ENCODE measurements around the gene CDK11A. TPM values are rescaled to one million over a fixed set of nuclear protein-coding genes. Genes with fewer than 3 reads are reported as not detected.

CDK11A gene
- total RNA-seq, 1 donor from 2014 or later, result 35.6 TPM

DNA sequence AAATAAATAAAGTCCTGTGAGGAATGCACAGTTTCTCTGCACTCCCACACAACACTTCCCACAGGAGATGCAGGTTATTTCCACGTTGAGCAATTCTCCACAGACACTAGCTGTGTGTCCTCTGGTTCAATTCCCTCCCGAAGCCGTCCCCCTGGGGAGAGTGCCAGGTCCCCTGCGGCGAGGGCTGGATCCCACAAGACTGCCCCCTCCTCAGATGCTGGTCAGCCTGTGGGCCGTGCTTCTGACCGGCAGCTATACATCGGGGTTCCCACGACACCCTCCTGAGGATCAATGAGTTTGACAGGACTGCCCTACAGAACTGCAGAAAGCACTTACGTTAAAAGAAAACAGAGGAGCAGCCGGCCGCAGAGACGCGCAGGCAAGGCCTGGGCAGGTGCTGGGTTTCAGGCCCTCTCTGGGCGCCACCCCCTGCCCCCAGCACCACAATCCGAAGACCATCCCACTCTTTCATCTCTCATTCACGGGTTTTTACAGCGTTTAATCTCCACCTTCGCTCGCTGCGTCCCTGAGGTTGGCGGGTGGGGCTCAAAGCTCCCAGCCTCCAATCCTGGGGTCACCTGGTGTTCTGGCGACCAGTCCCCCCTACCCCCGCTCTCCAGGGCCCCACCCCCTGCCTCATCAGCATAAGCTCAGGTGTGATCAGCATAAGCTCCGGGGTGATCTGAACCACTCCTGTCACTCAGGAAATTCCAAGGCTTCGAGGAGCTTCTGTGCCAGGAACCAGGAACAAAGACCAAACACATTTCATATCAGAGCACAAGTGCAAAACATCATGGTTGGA lies 40.9 kb downstream of the CDK11A start:
- no peaks in the 10 kb centered on the region for H3K36me3 ChIP-seq
- H3K27ac ChIP-seq, result no peak overlapping the region
- peaks cover 58% of the 10 kb centered on the region for H3K4me1 ChIP-seq
- DNase-seq (ENCODE audit: extremely low spot score in 2 of 2), result no peak
- H3K4me3 ChIP-seq, result no peak overlapping the region
- H3K27me3 ChIP-seq, result no peaks in the 10 kb centered on the region
- intact Hi-C loops (cut with DNase I), result no loop called here
- no peaks in the 10 kb centered on the region for H3K9me3 ChIP-seq
- TF ChIP-seq POLR2AphosphoS5 (IDR thresholded peaks at IDR 0.05; ENCODE audit: insufficient read depth in 1 of 2, low read depth in 1 of 2) (no peak), POLR2A (IDR thresholded peaks at IDR 0.05) (no peak)
- TF ChIP-seq, protein P1, sequence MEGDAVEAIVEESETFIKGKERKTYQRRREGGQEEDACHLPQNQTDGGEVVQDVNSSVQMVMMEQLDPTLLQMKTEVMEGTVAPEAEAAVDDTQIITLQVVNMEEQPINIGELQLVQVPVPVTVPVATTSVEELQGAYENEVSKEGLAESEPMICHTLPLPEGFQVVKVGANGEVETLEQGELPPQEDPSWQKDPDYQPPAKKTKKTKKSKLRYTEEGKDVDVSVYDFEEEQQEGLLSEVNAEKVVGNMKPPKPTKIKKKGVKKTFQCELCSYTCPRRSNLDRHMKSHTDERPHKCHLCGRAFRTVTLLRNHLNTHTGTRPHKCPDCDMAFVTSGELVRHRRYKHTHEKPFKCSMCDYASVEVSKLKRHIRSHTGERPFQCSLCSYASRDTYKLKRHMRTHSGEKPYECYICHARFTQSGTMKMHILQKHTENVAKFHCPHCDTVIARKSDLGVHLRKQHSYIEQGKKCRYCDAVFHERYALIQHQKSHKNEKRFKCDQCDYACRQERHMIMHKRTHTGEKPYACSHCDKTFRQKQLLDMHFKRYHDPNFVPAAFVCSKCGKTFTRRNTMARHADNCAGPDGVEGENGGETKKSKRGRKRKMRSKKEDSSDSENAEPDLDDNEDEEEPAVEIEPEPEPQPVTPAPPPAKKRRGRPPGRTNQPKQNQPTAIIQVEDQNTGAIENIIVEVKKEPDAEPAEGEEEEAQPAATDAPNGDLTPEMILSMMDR (IDR thresholded peaks at IDR 0.05), result no peak

DNA sequence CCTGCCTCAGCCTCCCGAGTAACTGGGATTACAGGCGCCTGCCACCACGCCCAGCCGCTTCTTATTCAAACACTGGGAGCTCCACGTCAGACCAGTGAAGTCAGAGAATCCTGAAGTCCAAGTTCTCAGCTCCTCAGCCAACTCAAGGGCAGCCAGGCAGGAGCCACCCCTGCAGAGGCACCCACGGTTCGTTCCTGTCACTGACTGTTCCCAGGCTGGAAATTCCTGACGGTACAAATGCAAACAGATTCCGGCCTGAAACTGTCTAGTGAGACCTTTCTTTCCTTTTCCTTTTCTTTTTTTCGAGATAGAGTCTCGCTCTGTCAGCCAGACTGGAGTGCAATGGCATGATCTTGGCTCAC lies 43.3 kb downstream of the CDK11A start:
- TF ChIP-seq, protein P1 (IDR thresholded peaks at IDR 0.05), result no peak
- TF ChIP-seq POLR2AphosphoS5 (IDR thresholded peaks at IDR 0.05; ENCODE audit: insufficient read depth in 1 of 2, low read depth in 1 of 2), result no peak
- no peak for TF ChIP-seq POLR2A (IDR thresholded peaks at IDR 0.05)
- intact Hi-C loops (cut with DNase I), result no loop called here
- no peak overlapping the region for H3K4me3 ChIP-seq
- peaks cover 39% of the 10 kb centered on the region for H3K4me1 ChIP-seq
- H3K27me3 ChIP-seq, result no peaks in the 10 kb centered on the region
- no peak overlapping the region for H3K27ac ChIP-seq
- no peak for DNase-seq (ENCODE audit: extremely low spot score in 2 of 2)
- no peaks in the 10 kb centered on the region for H3K9me3 ChIP-seq
- no peaks in the 10 kb centered on the region for H3K36me3 ChIP-seq

DNA sequence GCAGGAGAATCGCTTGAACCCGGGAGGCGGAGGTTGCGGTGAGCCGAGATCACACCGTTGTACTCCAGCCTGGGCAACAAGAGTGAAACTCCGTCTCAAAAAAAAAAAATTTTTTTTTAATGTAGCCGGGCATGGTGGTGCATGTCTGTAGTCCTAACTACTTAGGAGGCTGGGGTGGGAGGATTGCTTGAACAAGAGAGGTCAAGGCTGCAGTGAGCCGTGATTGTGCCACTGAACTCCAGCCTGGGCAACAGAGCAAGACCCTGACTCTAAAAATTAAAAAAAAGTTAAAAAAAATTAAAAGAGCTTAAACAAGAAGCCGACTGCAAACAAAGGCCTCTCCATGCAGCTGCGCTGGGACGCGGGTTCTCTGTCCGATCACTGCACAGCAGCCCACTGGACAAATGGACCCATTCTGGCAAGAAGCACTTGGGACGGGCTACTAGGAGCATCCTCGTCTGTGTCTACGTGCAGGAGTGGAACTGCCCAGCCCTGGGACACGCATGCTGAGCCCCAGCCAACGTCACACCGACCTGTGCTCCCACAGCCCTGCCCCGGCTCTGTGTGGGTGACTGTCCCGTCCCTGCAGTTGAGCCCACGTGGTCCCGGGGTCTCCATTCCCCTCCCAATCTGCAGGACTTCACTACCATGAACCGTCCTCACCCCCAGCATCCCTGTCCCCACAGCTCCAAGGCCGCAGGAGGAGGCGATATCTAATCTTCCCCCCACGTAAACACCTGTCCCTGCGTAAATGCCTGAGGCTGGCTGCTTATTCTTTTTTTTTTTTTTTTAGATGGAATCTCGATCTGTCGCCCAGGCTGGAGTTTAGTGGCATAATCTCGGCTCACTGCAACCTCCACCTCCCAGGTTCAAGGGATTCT lies 43.9 kb downstream of the CDK11A start:
- Histone ChIP-seq H3K4me1 (peaks cover 33% of the 10 kb centered on the region), H3K27me3 (no peaks in the 10 kb centered on the region)
- intact Hi-C loops (cut with DNase I), result no loop called here

DNA sequence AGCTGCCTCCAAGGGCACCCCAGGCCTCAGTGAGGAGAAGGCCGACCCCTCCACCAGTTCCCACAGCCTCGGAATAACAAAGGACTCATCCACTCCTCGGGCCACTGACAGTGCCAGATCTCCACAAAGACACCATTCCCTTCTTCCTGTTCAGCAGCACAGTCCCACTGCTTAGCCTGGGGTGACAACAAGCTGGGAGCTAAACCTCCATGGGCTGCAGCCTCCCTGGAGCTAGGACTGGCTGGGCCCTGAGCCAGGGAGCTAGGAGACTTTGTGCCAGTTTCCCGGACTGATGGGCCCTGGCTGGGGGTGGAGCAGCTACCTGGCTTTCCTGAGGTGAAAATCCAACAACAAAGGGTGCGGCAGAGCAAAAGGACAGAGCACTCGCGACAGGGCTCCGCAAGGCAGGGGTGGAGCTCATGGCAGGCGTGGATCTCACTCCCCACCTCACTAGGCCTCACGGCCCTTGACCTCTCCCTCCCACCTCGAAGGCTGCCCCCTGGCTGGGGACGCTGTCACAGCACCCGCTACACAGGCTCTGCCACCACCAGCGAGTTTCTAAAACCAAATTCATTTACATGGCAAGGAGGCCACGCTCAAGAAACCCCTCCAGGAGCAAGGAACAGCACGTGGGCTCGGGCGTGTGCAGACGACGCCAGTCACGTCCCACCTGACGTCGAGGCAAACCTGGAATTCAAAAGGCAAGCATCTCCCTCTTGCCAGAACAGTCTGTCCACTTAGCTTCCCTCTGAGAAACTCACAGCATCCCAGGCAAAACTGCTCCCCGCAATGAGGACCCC lies 45.4 kb downstream of the CDK11A start:
- no peaks in the 10 kb centered on the region for H3K9me3 ChIP-seq
- peaks cover 25% of the 10 kb centered on the region for H3K4me1 ChIP-seq

More for the DNA sequence above, 43.9 kb downstream of the CDK11A start:
- DNase-seq (ENCODE audit: extremely low spot score in 2 of 2), result no peak
- H3K36me3 ChIP-seq, result peaks cover 0 to under 1% of the 10 kb centered on the region in 2 donors
- TF ChIP-seq POLR2A (IDR thresholded peaks at IDR 0.05), result no peak
- TF ChIP-seq, protein P1 (IDR thresholded peaks at IDR 0.05), result no peak
- no peak for TF ChIP-seq POLR2AphosphoS5 (IDR thresholded peaks at IDR 0.05; ENCODE audit: insufficient read depth in 1 of 2, low read depth in 1 of 2)
- H3K27ac ChIP-seq, result no peak overlapping the region
- no peak overlapping the region for H3K4me3 ChIP-seq
- no peaks in the 10 kb centered on the region for H3K9me3 ChIP-seq

More for the DNA sequence above, 45.4 kb downstream of the CDK11A start:
- no peaks in the 10 kb centered on the region for H3K27me3 ChIP-seq
- H3K27ac ChIP-seq, result no peak overlapping the region
- no peak for TF ChIP-seq POLR2AphosphoS5 (IDR thresholded peaks at IDR 0.05; ENCODE audit: insufficient read depth in 1 of 2, low read depth in 1 of 2)
- no peak for TF ChIP-seq POLR2A (IDR thresholded peaks at IDR 0.05)
- TF ChIP-seq, protein P1 (IDR thresholded peaks at IDR 0.05), result no peak
- H3K4me3 ChIP-seq, result no peak overlapping the region
- intact Hi-C loops (cut with DNase I), result no loop called here
- H3K36me3 ChIP-seq, result peaks cover 0 to 6% of the 10 kb centered on the region in 2 donors
- DNase-seq (ENCODE audit: extremely low spot score in 2 of 2), result no peak

All from vagina (tissue), 2 donors.